ENCODE measurements around the gene RETREG3. TPM values are rescaled to one million over a fixed set of nuclear protein-coding genes. Genes with fewer than 3 reads are reported as not detected.

RETREG3 gene
- total and polyA plus RNA-seq, 4 donors, result 16.1 to 62.7 (median 44.5) TPM

DNA sequence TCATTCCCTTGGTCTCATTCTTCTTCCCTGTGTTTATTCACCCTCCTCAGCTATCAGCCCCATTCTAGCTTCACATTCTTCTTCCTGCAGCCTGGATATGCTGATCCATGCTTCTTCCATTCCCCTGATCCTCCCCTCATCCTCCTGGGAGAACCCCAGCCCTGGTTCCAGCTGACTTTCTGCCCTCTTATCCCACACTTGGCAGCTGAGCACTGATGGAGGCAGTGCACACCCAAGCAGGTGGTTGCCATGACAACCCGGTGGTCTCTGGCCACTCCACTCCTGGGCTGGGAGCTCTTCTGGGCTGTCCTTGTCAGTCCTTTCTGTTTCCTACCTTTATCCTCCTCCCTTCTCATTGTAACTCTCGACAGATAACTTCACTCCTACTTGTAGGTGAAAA, 33.2 kb upstream of the RETREG3 start:
- no peak for DNase-seq
- TF ChIP-seq, protein P1, sequence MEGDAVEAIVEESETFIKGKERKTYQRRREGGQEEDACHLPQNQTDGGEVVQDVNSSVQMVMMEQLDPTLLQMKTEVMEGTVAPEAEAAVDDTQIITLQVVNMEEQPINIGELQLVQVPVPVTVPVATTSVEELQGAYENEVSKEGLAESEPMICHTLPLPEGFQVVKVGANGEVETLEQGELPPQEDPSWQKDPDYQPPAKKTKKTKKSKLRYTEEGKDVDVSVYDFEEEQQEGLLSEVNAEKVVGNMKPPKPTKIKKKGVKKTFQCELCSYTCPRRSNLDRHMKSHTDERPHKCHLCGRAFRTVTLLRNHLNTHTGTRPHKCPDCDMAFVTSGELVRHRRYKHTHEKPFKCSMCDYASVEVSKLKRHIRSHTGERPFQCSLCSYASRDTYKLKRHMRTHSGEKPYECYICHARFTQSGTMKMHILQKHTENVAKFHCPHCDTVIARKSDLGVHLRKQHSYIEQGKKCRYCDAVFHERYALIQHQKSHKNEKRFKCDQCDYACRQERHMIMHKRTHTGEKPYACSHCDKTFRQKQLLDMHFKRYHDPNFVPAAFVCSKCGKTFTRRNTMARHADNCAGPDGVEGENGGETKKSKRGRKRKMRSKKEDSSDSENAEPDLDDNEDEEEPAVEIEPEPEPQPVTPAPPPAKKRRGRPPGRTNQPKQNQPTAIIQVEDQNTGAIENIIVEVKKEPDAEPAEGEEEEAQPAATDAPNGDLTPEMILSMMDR (IDR thresholded peaks at IDR 0.05; ENCODE audit: control extremely low read depth, extremely low read depth), result no peak
- no peak overlapping the region for H3K9ac ChIP-seq (ENCODE audit: insufficient read depth in 1 of 2, low read length in 2 of 2)
- no peaks in the 10 kb centered on the region for H3K27me3 ChIP-seq (ENCODE audit: control insufficient read depth in 3 of 3, insufficient read depth in 3 of 3, low read length in 2 of 3)
- H3K27ac ChIP-seq (ENCODE audit: low read depth in 1 of 2, low read length in 1 of 2), result no peak overlapping the region
- H3K36me3 ChIP-seq (ENCODE audit: control insufficient read depth in 4 of 4, insufficient read depth in 4 of 4, low read length in 4 of 4), result no peaks in the 10 kb centered on the region
- H3K4me3 ChIP-seq, result no peak overlapping the region
- ATAC-seq (ENCODE audit: insufficient read depth, low FRiP score), result no peak
- H3K9me3 ChIP-seq (ENCODE audit: control insufficient read depth in 4 of 4, insufficient read depth in 3 of 4, low read length in 3 of 4), result no peaks in the 10 kb centered on the region
- WGBS, 2 donors, result 27 to 37% methylated on average over 2 of the region's 2 CpGs
- peaks cover 0 to 1% (median 0%) of the 10 kb centered on the region in 5 donors for H3K4me1 ChIP-seq (ENCODE audit: control insufficient read depth in 5 of 5, insufficient read depth in 5 of 5, low read length in 5 of 5)

DNA sequence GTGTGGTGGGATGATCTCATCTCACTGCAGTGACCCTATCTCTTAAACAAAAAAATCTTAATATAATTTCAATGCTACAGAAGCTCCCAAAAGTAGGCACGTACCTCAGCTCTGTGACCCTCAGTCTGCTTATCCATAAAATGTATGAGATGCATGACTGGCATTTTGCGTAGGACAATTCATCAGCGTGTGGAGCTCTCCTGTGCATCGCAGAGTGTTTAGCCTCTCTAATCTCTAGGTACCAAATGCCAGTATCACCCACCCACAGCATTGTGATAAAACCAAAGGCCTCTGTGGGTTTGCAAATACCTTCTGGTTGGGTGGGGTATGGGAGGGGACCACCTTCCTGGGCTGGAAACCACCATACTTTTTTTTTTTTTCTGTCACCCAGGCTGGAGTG, 30.9 kb upstream of the RETREG3 start:
- Histone ChIP-seq H3K9ac (ENCODE audit: insufficient read depth in 1 of 2, low read length in 2 of 2) (no peak overlapping the region), H3K9me3 (ENCODE audit: control insufficient read depth in 4 of 4, insufficient read depth in 3 of 4, low read length in 3 of 4) (no peaks in the 10 kb centered on the region), H3K4me3 (no peak overlapping the region), H3K4me1 (ENCODE audit: control insufficient read depth in 5 of 5, insufficient read depth in 5 of 5, low read length in 5 of 5) (peaks cover 0 to 1% (median 0%) of the 10 kb centered on the region in 5 donors), H3K27me3 (ENCODE audit: control insufficient read depth in 3 of 3, insufficient read depth in 3 of 3, low read length in 2 of 3) (no peaks in the 10 kb centered on the region), H3K27ac (ENCODE audit: low read depth in 1 of 2, low read length in 1 of 2) (no peak overlapping the region), H3K36me3 (ENCODE audit: control insufficient read depth in 4 of 4, insufficient read depth in 4 of 4, low read length in 4 of 4) (no peaks in the 10 kb centered on the region)
- ATAC-seq (ENCODE audit: insufficient read depth, low FRiP score), result no peak
- WGBS, 2 donors, result 89 to 96% methylated on average over 4 of the region's 4 CpGs
- TF ChIP-seq, protein P1 (IDR thresholded peaks at IDR 0.05; ENCODE audit: control extremely low read depth, extremely low read depth), result no peak
- DNase-seq, result no peak

GRCh38 chr17:42639525-42640113, 30.4 kb upstream of the RETREG3 start:
- no peaks in the 10 kb centered on the region for H3K36me3 ChIP-seq (ENCODE audit: control insufficient read depth in 4 of 4, insufficient read depth in 4 of 4, low read length in 4 of 4)
- no peaks in the 10 kb centered on the region for H3K9me3 ChIP-seq (ENCODE audit: control insufficient read depth in 4 of 4, insufficient read depth in 3 of 4, low read length in 3 of 4)
- no peak overlapping the region for H3K9ac ChIP-seq (ENCODE audit: insufficient read depth in 1 of 2, low read length in 2 of 2)
- H3K27me3 ChIP-seq (ENCODE audit: control insufficient read depth in 3 of 3, insufficient read depth in 3 of 3, low read length in 2 of 3), result no peaks in the 10 kb centered on the region
- no peak overlapping the region for H3K4me3 ChIP-seq
- TF ChIP-seq, protein P1 (IDR thresholded peaks at IDR 0.05; ENCODE audit: control extremely low read depth, extremely low read depth), result no peak
- no peak overlapping the region for H3K27ac ChIP-seq (ENCODE audit: low read depth in 1 of 2, low read length in 1 of 2)
- ATAC-seq (ENCODE audit: insufficient read depth, low FRiP score) (no peak), DNase-seq (no peak)
- 80 to 81% methylated on average over 6 of the region's 7 CpGs for WGBS, 2 donors
- peaks cover 0 to 1% (median 0%) of the 10 kb centered on the region in 5 donors for H3K4me1 ChIP-seq (ENCODE audit: control insufficient read depth in 5 of 5, insufficient read depth in 5 of 5, low read length in 5 of 5)

- WGBS, 2 donors, result 80 to 92% methylated on average over 9 of the region's 9 CpGs
- H3K4me3 ChIP-seq, result no peak overlapping the region
- H3K4me1 ChIP-seq (ENCODE audit: control insufficient read depth in 5 of 5, insufficient read depth in 5 of 5, low read length in 5 of 5), result no peaks in the 10 kb centered on the region
- TF ChIP-seq, protein P1 (IDR thresholded peaks at IDR 0.05; ENCODE audit: control extremely low read depth, extremely low read depth), result no peak
- DNase-seq, result no peak
- no peaks in the 10 kb centered on the region for H3K9me3 ChIP-seq (ENCODE audit: control insufficient read depth in 4 of 4, insufficient read depth in 3 of 4, low read length in 3 of 4)
- no peak overlapping the region for H3K9ac ChIP-seq (ENCODE audit: insufficient read depth in 1 of 2, low read length in 2 of 2)
- no peak overlapping the region for H3K27ac ChIP-seq (ENCODE audit: low read depth in 1 of 2, low read length in 1 of 2)
- H3K27me3 ChIP-seq (ENCODE audit: control insufficient read depth in 3 of 3, insufficient read depth in 3 of 3, low read length in 2 of 3), result no peaks in the 10 kb centered on the region
- ATAC-seq (ENCODE audit: insufficient read depth, low FRiP score), result no peak
- no peaks in the 10 kb centered on the region for H3K36me3 ChIP-seq (ENCODE audit: control insufficient read depth in 4 of 4, insufficient read depth in 4 of 4, low read length in 4 of 4)
These were observed 23.8 kb upstream of the RETREG3 start for GRCh38 chr17:42632949-42633444.
